GM12864 (cell line): ENCODE results near the gene PPP1R26.

Experiments used
- DNase-seq: peaks from one replicate; pipeline ENCODE4 v3.0.0-alpha.2; 2011; ENCODE audit warnings: low read depth
- H3K4me3 ChIP-seq: 2 replicates; pipeline ENCODE4 v1.5.1; 2011; ENCODE audit warnings: mild to moderate bottlenecking, low read depth, low read length, control low read depth
- TF ChIP-seq, protein P1 (sequence below): IDR thresholded peaks from 2 replicates; pipeline ENCODE4 v1.5.1; 2011; ENCODE audit warnings: low read depth, mild to moderate bottlenecking, moderate library complexity, low read length, control low read depth, inconsistent platforms; ENCODE audit errors: missing control alignments

Gene PPP1R26

GRCh38 chr9:135515083-135515951 lies 35.7 kb downstream of the PPP1R26 start:
- no peak overlapping the region for H3K4me3 ChIP-seq
- TF ChIP-seq, protein P1, sequence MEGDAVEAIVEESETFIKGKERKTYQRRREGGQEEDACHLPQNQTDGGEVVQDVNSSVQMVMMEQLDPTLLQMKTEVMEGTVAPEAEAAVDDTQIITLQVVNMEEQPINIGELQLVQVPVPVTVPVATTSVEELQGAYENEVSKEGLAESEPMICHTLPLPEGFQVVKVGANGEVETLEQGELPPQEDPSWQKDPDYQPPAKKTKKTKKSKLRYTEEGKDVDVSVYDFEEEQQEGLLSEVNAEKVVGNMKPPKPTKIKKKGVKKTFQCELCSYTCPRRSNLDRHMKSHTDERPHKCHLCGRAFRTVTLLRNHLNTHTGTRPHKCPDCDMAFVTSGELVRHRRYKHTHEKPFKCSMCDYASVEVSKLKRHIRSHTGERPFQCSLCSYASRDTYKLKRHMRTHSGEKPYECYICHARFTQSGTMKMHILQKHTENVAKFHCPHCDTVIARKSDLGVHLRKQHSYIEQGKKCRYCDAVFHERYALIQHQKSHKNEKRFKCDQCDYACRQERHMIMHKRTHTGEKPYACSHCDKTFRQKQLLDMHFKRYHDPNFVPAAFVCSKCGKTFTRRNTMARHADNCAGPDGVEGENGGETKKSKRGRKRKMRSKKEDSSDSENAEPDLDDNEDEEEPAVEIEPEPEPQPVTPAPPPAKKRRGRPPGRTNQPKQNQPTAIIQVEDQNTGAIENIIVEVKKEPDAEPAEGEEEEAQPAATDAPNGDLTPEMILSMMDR: no peak
- no peak for DNase-seq

GRCh38 chr9:135516132-135516860 lies 36.7 kb downstream of the PPP1R26 start:
- TF ChIP-seq, protein P1: no peak
- DNase-seq: no peak
- no peak overlapping the region for H3K4me3 ChIP-seq

GRCh38 chr9:135517407-135517822 lies 37.8 kb downstream of the PPP1R26 start:
- DNase-seq: no peak
- TF ChIP-seq, protein P1: no peak
- no peak overlapping the region for H3K4me3 ChIP-seq

DNA sequence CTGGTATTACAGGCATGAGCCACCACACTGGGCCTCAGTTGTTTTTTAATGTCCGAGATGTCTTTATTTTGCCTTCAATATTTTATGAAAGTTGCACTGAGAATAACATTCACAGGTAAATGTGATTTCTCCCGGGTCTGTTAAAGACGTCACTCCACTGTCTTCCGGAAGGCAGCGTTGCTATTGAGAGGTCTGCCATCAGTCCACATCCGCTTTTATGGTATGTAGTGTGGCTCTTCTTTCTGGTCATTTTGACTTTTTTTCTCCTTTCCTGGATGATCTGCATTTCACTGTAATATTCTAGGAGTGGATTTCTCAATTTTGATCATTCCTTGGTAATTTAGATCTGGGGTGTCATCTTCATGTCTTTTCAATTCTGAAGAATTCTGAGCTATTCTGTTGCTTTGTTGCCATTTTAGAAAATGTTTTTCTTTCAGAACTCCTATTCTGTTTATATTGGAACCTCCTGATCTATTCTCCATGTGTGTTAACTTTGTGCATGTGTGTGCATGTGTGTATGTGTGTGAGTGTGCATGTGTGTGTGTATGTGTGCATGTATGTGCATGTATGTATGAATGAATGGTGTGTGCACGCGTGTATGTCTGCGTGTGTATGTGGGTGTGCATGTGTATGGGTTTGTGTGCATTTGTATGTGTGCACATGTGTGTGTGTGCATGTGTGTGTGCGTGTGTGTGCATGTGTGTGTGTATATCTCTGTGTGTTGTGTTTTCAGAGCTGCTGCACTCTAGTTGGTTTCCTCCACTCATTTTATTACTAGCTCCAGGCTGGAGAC lies 39.8 kb downstream of the PPP1R26 start:
- TF ChIP-seq, protein P1: no peak

DNA sequence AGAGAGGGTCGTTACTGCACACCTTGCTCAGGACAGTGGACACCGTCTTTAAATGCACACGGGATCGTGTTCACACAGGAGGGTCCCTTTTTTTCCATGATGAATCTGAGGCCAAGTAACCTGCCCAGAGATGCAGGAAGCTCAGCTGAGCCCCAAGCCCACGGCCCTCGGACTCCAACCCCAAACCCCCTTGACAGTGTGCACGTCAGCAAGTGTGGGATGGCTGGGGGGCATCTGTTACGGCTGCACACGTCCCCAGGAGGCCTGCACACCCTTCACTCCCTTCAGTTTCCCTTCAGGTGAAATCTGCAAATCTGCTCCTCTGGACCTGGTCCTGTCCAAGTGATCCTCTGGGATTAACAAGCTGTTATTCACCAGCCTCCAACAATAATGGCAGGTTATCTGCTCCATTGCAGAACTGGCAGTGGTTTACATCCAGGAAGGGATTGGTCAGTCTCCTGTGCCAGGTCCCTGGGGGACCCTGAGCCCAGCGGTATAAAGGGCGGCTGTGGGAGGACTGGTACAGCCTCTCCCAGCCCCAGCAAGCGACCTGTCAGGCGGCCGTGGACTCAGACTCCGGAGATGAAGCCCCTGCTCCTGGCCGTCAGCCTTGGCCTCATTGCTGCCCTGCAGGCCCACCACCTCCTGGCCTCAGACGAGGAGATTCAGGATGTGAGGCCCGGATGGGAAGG lies 41.5 kb downstream of the PPP1R26 start, which contains the start of gene LCN1:
TSS of gene LCN1 (plus strand) at position 525 of the 692 bp plus-strand sequence. CDS start at position 583, 58 bp downstream.
- DNase-seq: no peak
- TF ChIP-seq, protein P1: no peak
- H3K4me3 ChIP-seq: no peak within 1 kb of the TSS

More for the DNA sequence above, 39.8 kb downstream of the PPP1R26 start:
- no peak overlapping the region for H3K4me3 ChIP-seq
- DNase-seq: no peak

GRCh38 chr9:135521608-135522095 lies 42.1 kb downstream of the PPP1R26 start:
- TF ChIP-seq, protein P1: no peak
- no peak overlapping the region for H3K4me3 ChIP-seq
- no peak for DNase-seq
